K562 (cell line): ENCODE results near the gene ORAI3. TPM values are rescaled to one million over a fixed set of nuclear protein-coding genes. Genes with fewer than 3 reads are reported as not detected.
A peak's percentile ranks its signal among the peaks of the same experiment; 100 is the strongest.

ENCODE experiments used
- ATAC-seq: fragments of 200-7000 bp; cut with Tn5 transposase; 3 replicates; pipeline ENCODE4 v1.9.1; 2020; ENCODE audit warnings: moderate library complexity
- BruUV-seq: library from RNA; stranded (reverse); fragments of 400-500 nt; replicated peaks from 2 replicates; lab custom pipeline; 2021; lab: Mats Ljungman, UMichigan
- CTCF ChIA-PET: fragments of 300-600 bp; formaldehyde crosslinking; extraction: SDS; loops from one replicate; lab custom pipeline; 2021; ENCODE audit warnings: low intra/inter-chr PET ratio; lab: Yijun Ruan, JAX
- POLR2A ChIA-PET: fragments of 300-600, 350-650 bp; sonication (Branson Sonifier 250); formaldehyde crosslinking; extraction: SDS; loops from one replicate; lab custom pipeline; 2021; ENCODE audit warnings: antibody characterized with exemption, inconsistent platforms; lab: Yijun Ruan, JAX
- DNase-seq, 4 experiments: peaks; one replicate each; pipeline versions ENCODE4 v3.0.0 to v3.0.0-alpha.2; 2011 to 2018; ENCODE audit warnings: low spot score in 3 of 4, mixed read lengths in 3 of 4; ENCODE audit errors: extremely low read depth in 1 of 4
- FAIRE-seq: peaks from 2 replicates; lab custom pipeline; 2011; peaks lifted over from hg19 to GRCh38; lab: Jason Lieb, UNC
- H2AFZ ChIP-seq: 2 replicates; pipeline ENCODE4 v1.6.0; 2011; ENCODE audit warnings: low read depth, low read length, control low read depth, inconsistent platforms
- H3K27ac ChIP-seq: fragments of 200-600 bp; 3 replicates; pipeline ENCODE4 v1.8.0; 2011; ENCODE audit warnings: low read depth, mild to moderate bottlenecking, control low read depth, inconsistent platforms, low read length, moderate library complexity, mixed read lengths; ENCODE audit errors: extremely low read depth
- H3K27me3 ChIP-seq, 2 experiments: fragments of 300-600 bp in 1 of 2; 2 replicates in 1 of 2; 3 replicates in 1 of 2; pipeline versions ENCODE4 v1.6.0 to v1.8.0; 2011; ENCODE audit warnings: inconsistent platforms in 2 of 2, low read length in 2 of 2, mild to moderate bottlenecking in 1 of 2, mixed read lengths in 1 of 2, moderate library complexity in 1 of 2; ENCODE audit not compliant: control insufficient read depth in 2 of 2, insufficient read depth in 2 of 2
- H3K36me3 ChIP-seq: fragments of 300-600 bp; 3 replicates; pipeline ENCODE4 v1.8.0; 2011; ENCODE audit warnings: mild to moderate bottlenecking, low read length, inconsistent platforms; ENCODE audit not compliant: control insufficient read depth, insufficient read depth
- H3K4me1 ChIP-seq, 2 experiments: fragments of 200-600 bp in 1 of 2; replicated peaks in 1 of 2; 2 replicates in 1 of 2; 3 replicates in 1 of 2; pipeline versions ENCODE4 v1.5.1 to v1.8.0; 2011; ENCODE audit warnings: inconsistent platforms in 2 of 2, low read length in 2 of 2, mild to moderate bottlenecking in 1 of 2, mixed read lengths in 1 of 2, moderate library complexity in 1 of 2; ENCODE audit not compliant: control insufficient read depth in 2 of 2, insufficient read depth in 2 of 2
- H3K4me2 ChIP-seq: 2 replicates; pipeline ENCODE4 v1.6.1; 2011; ENCODE audit warnings: low read length, control low read depth, inconsistent platforms, mixed read lengths; ENCODE audit not compliant: insufficient read depth
- H3K4me3 ChIP-seq: fragments of 200-600 bp; sonication (generic), shearing (Covaris generic); 2 replicates; pipeline ENCODE4 v1.5.1; 2016; ENCODE audit warnings: control low read depth, inconsistent platforms
- H3K79me2 ChIP-seq: fragments of 200-600 bp; 3 replicates; pipeline ENCODE4 v1.8.0; 2011; ENCODE audit warnings: low read length, inconsistent platforms; ENCODE audit not compliant: control insufficient read depth, insufficient read depth
- H3K9ac ChIP-seq, 2 experiments: 2 replicates each; pipeline versions ENCODE4 v1.6.0 to v1.6.1; 2011; ENCODE audit warnings: low read depth in 2 of 2, low read length in 2 of 2, control low read depth in 1 of 2, inconsistent platforms in 1 of 2, mild to moderate bottlenecking in 1 of 2, mixed read lengths in 1 of 2; ENCODE audit not compliant: insufficient read depth in 1 of 2
- H3K9me1 ChIP-seq: one replicate; pipeline ENCODE4 v1.6.0; 2011; ENCODE audit warnings: inconsistent platforms, mild to moderate bottlenecking, low read length, moderate library complexity; ENCODE audit not compliant: control insufficient read depth, insufficient read depth
- H3K9me3 ChIP-seq: replicated peaks from 2 replicates; pipeline ENCODE4 v1.5.1; 2011; ENCODE audit warnings: low read depth, low read length, inconsistent platforms; ENCODE audit not compliant: control insufficient read depth, insufficient read depth
- H4K20me1 ChIP-seq: replicated peaks from 2 replicates; pipeline ENCODE4 v1.6.1; 2011; ENCODE audit warnings: low read length, inconsistent platforms, mixed read lengths; ENCODE audit not compliant: control insufficient read depth, insufficient read depth
- POLR2G ChIP-seq: fragments of 200-400 bp; formaldehyde crosslinking; IDR thresholded peaks from 2 replicates; pipeline ENCODE4 v1.6.1; 2017; ENCODE audit warnings: low read depth, mild to moderate bottlenecking, antibody characterized with exemption, low read length, moderate library complexity
- ZNF12 ChIP-seq: sonication (generic); formaldehyde crosslinking; IDR thresholded peaks from 2 replicates; pipeline ENCODE4 v1.4.0; 2020; ENCODE audit warnings: mild to moderate bottlenecking, missing genetic modification reagents
- WGBS: fragments of 100-300 bp; shearing (Covaris generic); methylation state at CpG from one replicate; pipeline ENCODE4 v1.1.6; 2016; ENCODE audit warnings: low coverage, mixed read lengths; ENCODE audit not compliant: insufficient coverage; ENCODE audit errors: missing lambda C conversion rate; 5-methylcytosine and 5-hydroxymethylcytosine counted together
- in situ Hi-C: fragments of 300-500 bp; cut with MboI; formaldehyde crosslinking; loops from 4 replicates; pipeline ENCODE4 v1.15.0; 2018; ENCODE audit warnings: inconsistent platforms, mixed read lengths
- intact Hi-C: fragments of 100-400 bp; cut with micrococcal nuclease; formaldehyde crosslinking; loops from 2 replicates; pipeline ENCODE4 v1.14.2; 2022
- polyA plus RNA-seq, 8 experiments: library from polyadenylated mRNA; depleted of rRNA in 4 of 8; stranded (reverse) in 5 of 8; unstranded in 3 of 8; fragments of >200 nt; fragmentation: Nextera tagmentation in 2 of 8; fragmentation: Illumina TruSeq in 1 of 8; extraction: Ambion mirVana in 2 of 8; extraction: Trizol in 1 of 8; gene quantifications; 2 replicates each; pipeline versions ENCODE4 v1.2.1 to v1.2.3, GENCODE V29; 2011 to 2014; ENCODE audit warnings: inconsistent platforms in 1 of 8, missing spikeins in 1 of 8
- total RNA-seq, 7 experiments: library from RNA; depleted of rRNA in 6 of 7; stranded (reverse); fragments of >200 nt in 6 of 7; fragmentation: Illumina TruSeq in 2 of 7; extraction: Trizol in 2 of 7; gene quantifications; 2 replicates each; pipeline versions ENCODE4 v1.2.1 to v1.2.3, GENCODE V29; 2011 to 2021; ENCODE audit warnings: low replicate concordance in 1 of 7

Gene ORAI3
- total and polyA plus RNA-seq, 9 of the 15 experiments (the other 6 are each of a cell fraction or from before 2014, with no cell fraction given): 4.9 to 23.3 (median 14.1) TPM

GRCh38 chr16:30983898-30984610 is 35.2 kb downstream of the ORAI3 start:
- ChIA-PET CTCF (interaction anchor here (1.4 to 2.1 kb wide), 4 partner anchors 110 to 885 kb away, joined by 3 to 15 read pairs (median 10); no protein-coding TSS in a partner anchor), POLR2A (interaction anchor here (0.6 to 5.7 kb wide), 13 partner anchors 15 to 445 kb away, joined by 3 to 32 read pairs (median 4); partner anchors contain the start of genes FUS, KAT8, ZNF646 and ZNF668)
- intact Hi-C loops (loop anchor here (2.0 to 10.0 kb wide), 4 partner anchors 33 to 459 kb away; partner anchors contain the start of gene ZNF843), in situ Hi-C loops (loop anchor here (10.0 to 25.0 kb wide), 2 partner anchors 311 to 453 kb away; partner anchors contain the start of genes COX6A2 and ZNF843)
- no peak overlapping the region for H3K27ac ChIP-seq
- TF ChIP-seq ZNF12 (CRISPR knock-in tag): no peak
- TF ChIP-seq POLR2G: peak; percentile 45; the same call in 1 of the 2 replicates
- peaks cover 7 to 69% of the 10 kb centered on the region in 2 experiments; a peak in 4 of 5 replicates for H3K4me1 ChIP-seq
- no peaks in the 10 kb centered on the region; the same call in none of the 2 replicates for H4K20me1 ChIP-seq
- H3K4me3 ChIP-seq: no peak overlapping the region
- H2AFZ ChIP-seq: no peak overlapping the region
- DNase-seq: no peak
- no peaks in the 10 kb centered on the region for H3K27me3 ChIP-seq
- H3K4me2 ChIP-seq: no peak overlapping the region
- ATAC-seq: no peak
- no peaks in the 10 kb centered on the region for H3K9me3 ChIP-seq
- peaks cover 2% of the 10 kb centered on the region for H3K9me1 ChIP-seq
- peaks cover 15% of the 10 kb centered on the region for H3K79me2 ChIP-seq
- FAIRE-seq: no peak
- H3K9ac ChIP-seq: peak overlapping the region in 1 of 2 experiments; percentile 94; a peak in 1 of 4 replicates
- 88% methylated on average over 13 of the region's 14 CpGs for WGBS
- no TSS peak for BruUV-seq
- H3K36me3 ChIP-seq: peaks cover 72% of the 10 kb centered on the region; the same call in 2 of the 3 replicates
